ENCODE results near the gene TMOD4. TPM values are rescaled to one million over a fixed set of nuclear protein-coding genes. Genes with fewer than 3 reads are reported as not detected.

TMOD4 gene
- total and polyA plus RNA-seq, 10 of the 15 experiments (the other 5 are each of a cell fraction or from before 2014, with no cell fraction given): 0.30 to 1.2 (median 0.50) TPM; not detected in 1

GRCh38 chr1:151189637-151190445 lies 14.1 kb upstream of the TMOD4 start, which contains the start of gene VPS72 (continued):
- TF ChIP-seq EP300 (IDR thresholded peaks at IDR 0.05; ENCODE audit: borderline replicate concordance in 1 of 2, control insufficient read depth in 1 of 2, low read depth in 2 of 2, low read length in 2 of 2) (no peak; a peak in 1 of 4 replicates), ATF7 (IDR thresholded peaks at IDR 0.05; ENCODE audit: low read depth) (peak; percentile 56; the same call in 1 of the 2 replicates), CHD1 (IDR thresholded peaks at IDR 0.05; ENCODE audit: low read depth, low read length) (no peak), DPF2 (IDR thresholded peaks at IDR 0.05) (no peak), BACH1 (IDR thresholded peaks at IDR 0.05; ENCODE audit: borderline replicate concordance) (peak; percentile 36; the same call in 1 of the 2 replicates), CHD2 (IDR thresholded peaks at IDR 0.05; ENCODE audit: borderline replicate concordance, low read depth, low read length) (peak; percentile 66), PKNOX1 (IDR thresholded peaks at IDR 0.05) (no peak), E2F4 (IDR thresholded peaks at IDR 0.05; ENCODE audit: low read depth, low read length) (no peak), SUPT20H (IDR thresholded peaks at IDR 0.05; ENCODE audit: borderline replicate concordance, control insufficient read depth, low read depth, low read length) (no peak)

Measured in GM12878 (cell line).